SH-SY5Y (cell line): Measurements from ENCODE around the gene PRKG1.

ENCODE experiments used
- GATA2 ChIP-seq: IDR thresholded peaks from 2 replicates; pipeline ENCODE4 v1.6.1; 2011; ENCODE audit warnings: mild to moderate bottlenecking, low read depth, low read length
- GATA3 ChIP-seq: IDR thresholded peaks from 2 replicates; pipeline ENCODE4 v1.6.1; 2011; ENCODE audit warnings: low read depth, mild to moderate bottlenecking, low read length, moderate library complexity

Gene PRKG1

DNA sequence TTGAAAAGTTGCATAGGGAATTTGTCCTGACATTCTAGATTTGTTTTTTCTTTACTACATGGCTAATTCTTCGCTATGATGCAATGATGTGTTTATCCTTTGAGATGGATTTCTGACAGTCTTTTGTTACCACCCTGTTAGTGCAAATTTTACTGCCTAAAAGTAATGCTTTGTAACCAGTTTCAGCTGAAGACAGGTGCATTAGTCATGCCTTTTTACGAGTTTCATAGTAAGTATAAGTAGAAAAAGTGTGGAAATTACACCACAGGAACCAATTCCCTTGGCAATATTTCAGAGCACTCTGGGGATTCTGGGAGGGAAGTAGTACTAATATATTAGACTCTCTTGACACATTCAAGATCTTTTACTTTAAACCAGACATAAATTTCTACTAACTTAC lies 982.0 kb downstream of the PRKG1 start:
- no peak for TF ChIP-seq GATA3
- no peak for TF ChIP-seq GATA2

DNA sequence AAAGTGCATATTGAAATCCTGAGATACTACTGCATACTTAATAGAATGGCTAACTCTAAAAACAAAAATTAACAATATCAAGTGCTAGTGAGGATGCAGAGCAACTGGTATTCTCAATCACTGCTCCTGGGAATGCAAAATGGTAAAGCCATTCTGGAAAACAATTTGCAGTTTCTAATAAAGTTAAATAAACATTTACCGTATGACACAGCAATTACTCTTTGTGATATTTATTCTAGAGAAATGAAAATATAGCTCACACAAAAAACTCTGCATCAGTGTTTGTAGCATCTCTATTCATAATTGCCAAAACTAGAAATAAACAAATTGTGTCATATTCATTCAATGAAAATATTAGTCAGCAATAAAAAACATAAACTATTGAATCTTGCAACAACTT lies 984.8 kb downstream of the PRKG1 start:
- TF ChIP-seq GATA3 = no peak
- TF ChIP-seq GATA2 = no peak

GRCh38 chr10:52063159-52063558 lies 988.9 kb downstream of the PRKG1 start:
- TF ChIP-seq GATA3 (no peak), GATA2 (no peak)

DNA sequence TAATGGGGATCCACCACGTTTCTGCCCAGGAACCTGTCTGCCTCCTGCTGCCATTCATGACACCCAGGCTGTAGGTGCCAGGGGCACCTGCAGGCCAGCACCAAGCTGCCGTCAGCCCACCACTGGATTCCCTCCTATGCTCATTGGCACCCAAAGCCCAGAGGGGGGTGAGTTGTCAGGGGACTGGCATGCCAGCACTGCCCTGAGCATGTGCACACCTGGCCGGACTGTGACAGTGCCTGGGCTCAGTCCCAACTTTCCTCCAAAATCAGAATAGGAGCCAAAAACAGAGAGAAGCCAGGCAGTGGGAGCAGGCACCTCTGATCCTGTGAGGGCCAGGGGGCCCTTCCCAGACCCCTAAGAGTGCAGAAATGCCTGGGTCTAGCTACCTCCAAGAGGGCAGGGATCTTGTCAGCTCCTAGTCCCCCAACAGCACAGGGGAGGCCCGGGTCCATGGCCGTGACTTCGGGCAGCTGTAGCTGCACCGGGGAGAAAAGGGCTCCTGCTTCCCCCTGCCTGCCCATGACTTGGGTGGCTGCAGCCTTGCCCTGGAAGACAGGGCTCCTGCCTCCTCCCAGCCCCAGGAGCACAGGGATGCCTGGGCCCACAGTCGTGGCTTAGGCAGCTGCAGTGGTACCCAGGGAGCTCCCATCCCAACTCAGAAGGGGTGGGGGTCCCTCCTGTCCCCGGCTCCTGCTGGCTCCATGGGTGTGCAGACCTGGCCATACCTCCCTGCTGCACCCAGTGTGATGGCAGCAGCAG lies 990.0 kb downstream of the PRKG1 start:
- TF ChIP-seq GATA2 = no peak
- no peak for TF ChIP-seq GATA3

- TF ChIP-seq GATA2 = no peak
Measured at GRCh38 chr10:52066383-52066782, 992.1 kb downstream of the PRKG1 start.

DNA sequence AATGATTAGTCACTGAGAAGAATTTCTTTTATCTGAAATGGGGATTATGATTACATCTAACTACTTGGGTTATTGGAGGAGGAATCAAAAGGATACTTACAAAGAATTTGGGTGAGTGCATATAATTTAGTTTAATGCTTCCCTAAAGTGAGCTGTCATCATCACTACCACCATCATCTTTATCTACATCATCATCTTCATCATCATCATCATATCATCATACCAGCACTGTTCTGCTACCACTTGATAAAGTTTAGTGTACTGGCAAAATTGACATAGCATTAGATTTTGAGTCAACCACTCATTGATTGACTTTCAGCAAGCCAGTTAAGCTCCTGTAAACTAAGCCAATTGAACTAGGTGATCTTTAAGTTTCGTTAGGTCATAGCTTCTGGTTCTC lies 994.2 kb downstream of the PRKG1 start:
- TF ChIP-seq GATA2 (no peak), GATA3 (no peak)

DNA sequence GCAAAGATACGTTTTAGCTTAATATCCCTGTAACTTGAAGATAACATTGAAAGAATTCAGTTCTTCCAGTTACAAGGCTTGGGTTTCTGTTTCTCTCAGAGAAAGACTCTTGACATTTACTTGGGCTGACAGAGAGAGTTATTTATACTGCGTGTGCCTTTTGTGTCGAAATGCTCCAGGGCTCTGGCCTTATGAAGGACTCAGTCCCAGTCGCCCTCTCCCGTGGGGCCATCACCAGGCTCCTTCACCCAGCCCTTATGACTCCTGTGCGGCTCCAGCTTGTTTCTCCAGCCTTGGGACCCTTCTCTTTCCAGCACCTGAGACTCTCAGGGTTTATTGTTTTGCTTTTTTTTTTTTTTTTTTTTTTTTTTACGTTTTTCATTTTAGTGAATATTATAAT lies 997.5 kb downstream of the PRKG1 start:
- TF ChIP-seq GATA2 = no peak
- TF ChIP-seq GATA3 = no peak

DNA sequence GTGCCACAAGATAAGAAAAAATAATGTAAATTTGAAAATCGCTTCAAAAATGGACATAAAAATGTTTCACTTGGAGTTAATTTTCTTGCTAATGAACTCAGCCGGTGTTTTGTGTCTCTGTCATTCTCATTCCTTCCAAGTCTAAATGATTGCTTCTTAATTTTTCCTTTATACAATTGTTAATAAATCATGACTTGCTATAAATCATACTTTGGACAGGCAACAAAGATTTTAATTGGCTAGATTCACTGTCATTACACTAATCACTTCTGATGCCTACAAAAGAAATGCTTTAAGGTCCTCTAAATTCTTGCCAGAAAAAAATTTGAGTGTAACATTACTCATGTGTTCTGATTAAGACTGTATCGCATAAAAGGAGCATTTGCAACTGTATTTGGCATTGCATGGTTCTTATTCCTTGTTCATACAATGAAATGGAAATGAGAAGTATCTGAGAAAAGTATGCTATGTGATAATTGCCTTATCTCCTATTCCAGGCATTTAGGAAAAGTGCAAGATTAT lies 1000.3 kb downstream of the PRKG1 start:
- TF ChIP-seq GATA2 (no peak), GATA3 (no peak)

DNA sequence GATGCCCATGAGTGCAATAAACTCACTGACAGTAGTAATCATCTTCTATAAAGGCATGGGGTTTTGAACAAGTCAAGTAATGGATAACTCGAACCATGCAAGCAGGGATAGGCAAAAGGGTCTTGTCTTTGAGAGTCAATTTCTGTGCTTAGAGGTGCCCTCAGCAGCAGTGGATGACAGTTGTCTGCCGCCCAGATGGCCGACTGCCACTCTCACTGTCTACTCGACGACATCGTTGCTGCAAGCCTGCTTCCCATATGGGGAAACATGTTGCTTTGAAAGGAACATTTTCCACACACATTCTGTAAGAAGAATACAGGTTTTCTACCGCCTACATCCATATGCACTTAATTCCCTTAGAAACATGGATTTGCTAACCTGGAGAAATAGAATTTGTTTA lies 1003.5 kb downstream of the PRKG1 start:
- no peak for TF ChIP-seq GATA2

- TF ChIP-seq GATA2 (no peak), GATA3 (no peak)
Measured at GRCh38 chr10:52078397-52078937, 1004.2 kb downstream of the PRKG1 start.

DNA sequence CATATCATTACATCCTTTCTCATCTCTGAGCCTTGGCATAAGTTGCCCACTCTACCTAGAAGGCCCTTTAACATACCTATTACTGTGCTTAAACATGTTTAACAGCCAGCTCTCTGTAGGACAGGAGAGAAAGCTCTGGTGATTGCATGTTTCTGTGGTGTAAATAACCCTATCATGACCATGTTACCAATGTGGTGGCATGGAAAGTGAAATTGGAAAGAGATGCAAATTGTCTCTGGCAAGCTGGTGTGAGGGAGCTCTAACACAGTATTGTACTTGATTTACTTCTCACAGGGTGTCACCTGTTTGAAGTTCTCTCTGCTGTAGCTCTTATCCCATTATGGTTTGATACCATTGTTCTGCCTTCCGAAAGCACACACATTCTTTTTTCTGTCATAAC lies 1008.0 kb downstream of the PRKG1 start:
- TF ChIP-seq GATA2 = no peak
- TF ChIP-seq GATA3 = no peak

DNA sequence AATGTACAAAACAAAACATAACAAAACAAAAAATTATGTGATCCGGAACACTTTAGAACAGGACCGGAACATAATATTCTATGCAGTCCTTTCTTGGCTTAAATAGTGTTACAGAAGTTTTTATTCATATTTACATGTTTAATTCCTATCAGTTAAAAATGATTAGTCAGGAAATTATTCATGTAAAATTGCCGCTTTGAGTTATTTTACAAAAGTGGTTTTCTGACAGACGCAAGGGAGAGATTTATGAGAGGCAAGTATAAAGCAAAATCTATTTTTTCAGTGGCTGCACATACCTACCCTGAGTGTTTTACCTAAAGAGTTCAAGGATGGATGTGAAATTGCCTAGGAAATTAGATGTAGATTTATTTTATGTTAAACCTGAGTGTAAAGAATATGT lies 1009.1 kb downstream of the PRKG1 start:
- no peak for TF ChIP-seq GATA3
- TF ChIP-seq GATA2 = no peak

DNA sequence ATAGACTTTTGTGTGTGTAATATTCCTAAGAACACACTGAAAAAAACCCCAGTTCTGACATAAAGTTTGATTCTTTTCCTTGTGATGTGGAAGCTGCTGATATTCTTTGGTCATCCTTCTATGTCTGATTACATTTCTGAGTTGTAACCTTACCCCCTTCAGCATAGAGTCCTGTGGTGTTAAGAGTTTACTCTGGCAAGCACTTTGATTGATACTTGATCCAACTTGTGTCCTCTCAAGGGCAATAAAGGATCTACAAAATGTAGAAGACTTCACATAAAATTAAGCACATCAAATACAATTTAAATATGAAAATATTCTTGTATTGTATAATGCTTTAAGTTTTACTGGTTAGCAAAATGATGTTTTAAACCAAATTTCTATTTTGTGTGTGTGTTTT lies 1018.1 kb downstream of the PRKG1 start:
- TF ChIP-seq GATA2 = no peak
- no peak for TF ChIP-seq GATA3

- TF ChIP-seq GATA2 (no peak), GATA3 (no peak)
Measured at GRCh38 chr10:52098130-52098529, 1023.8 kb downstream of the PRKG1 start.

- TF ChIP-seq GATA2 (no peak), GATA3 (no peak)
Measured at GRCh38 chr10:52099026-52099600, 1024.8 kb downstream of the PRKG1 start.

DNA sequence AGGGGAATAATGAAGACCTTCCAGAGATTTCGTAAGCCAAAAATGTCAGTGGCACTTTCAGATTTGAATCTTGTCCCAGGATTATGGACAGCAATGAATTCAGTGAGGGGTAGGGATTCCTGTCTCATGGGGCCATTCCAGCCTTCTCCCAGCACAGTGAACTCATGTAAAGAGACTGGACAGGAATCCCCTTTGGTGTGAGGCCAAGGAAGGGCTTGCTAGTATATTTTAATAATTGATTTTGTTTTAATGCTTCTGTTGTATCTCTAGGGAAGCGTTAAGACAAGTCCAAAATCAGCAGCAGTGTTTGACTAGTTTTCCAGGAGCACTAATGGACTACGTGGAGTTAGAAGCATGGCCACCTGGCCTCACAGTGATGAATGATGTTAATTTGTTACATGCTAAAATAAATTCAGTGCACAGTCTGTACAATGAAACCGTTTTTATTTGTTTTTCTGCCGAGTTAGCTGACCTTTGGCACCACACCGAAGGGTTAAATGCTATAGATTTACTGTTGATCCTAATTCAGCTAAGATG lies 1025.8 kb downstream of the PRKG1 start:
- TF ChIP-seq GATA3 (no peak), GATA2 (no peak)
